GM21723 (cell line): ENCODE data around the gene RAB11FIP4.

Experiments
- ATAC-seq: cut with Tn5 transposase; IDR thresholded peaks from one replicate; pipeline ENCODE4 v1.9.1; 2021; ENCODE audit warnings: mild to moderate bottlenecking, moderate library complexity; ENCODE audit not compliant: unreplicated experiment

Gene RAB11FIP4

DNA sequence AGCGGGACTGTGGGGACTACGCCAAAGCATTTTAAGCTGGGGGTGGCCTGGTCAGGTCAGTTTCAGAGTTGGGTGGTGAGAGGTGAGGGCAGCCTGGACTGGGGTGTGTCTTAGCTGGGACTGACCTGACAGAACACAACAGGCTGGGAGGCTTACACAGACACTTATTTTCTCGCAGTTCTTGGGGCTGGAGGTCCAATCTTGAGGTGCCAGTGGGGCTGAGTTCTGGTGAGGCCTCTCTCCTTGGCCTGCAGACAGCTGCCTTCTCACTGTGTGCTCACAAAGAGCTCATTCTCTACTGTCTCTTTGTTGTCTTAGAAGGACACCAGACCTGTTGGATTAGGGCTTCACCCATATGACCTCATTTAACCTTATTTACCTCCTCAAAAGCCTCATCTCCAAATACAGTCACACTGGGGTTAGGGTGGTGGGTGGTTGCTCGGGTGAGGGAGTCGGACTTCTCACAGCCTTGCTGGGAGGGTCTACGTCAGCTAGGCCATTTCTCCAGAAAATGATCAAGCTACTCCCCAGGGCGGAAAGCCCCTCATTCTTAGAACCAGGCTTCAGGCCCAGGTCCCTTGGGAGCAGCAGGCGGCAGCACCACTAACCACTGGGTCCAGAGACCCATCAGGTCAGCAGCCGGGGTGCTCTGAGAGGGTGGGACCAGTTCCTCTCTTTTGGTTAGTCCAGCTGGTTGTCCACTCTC lies 149.3 kb downstream of the RAB11FIP4 start:
- no peak for ATAC-seq

DNA sequence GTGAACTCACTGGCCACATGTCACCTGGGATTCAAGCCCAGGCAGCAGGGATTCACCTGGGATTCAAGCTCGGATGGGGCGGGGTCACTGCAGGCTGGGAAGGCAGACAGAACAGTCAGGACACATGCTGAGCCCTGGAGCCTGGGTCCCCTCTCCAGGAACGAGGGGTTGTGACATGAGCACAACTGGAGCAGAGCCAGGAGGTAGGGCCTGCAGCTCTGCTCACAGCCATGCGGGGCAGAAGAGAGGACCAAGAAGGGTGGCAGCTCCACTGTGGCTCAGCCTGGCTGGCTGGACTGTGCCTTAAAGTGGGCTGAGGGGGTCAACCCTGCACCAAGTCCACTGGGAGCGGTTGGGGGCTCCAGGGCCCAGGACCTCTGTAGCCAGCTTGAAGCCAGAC lies 150.1 kb downstream of the RAB11FIP4 start:
- ATAC-seq, result no peak

DNA sequence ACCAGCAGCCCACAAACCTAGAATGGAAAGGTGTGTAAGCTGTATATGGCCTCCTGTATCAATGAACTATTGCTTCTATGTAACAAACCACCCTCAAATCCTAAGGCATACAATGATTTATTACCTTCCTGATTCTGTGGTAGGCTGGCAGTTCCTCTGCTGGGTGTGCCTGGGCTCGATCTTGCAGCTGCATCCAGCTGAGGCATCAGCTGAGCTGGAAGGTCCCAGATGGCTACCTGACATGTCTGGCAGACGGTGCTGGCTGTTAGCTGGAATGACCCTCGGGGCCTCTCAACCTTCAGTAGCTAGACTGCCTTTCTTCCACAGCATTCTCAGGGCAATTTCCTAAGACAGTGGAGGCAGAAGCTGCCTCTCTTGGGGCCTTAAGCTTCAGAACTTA lies 152.7 kb downstream of the RAB11FIP4 start:
- no peak for ATAC-seq

GRCh38 chr17:31546650-31547049 lies 155.2 kb downstream of the RAB11FIP4 start:
- no peak for ATAC-seq

- ATAC-seq, result no peak
Measured at GRCh38 chr17:31548709-31549108, 157.2 kb downstream of the RAB11FIP4 start.

- peak; percentile 16 for ATAC-seq
Measured at GRCh38 chr17:31549121-31549524, 157.6 kb downstream of the RAB11FIP4 start.

GRCh38 chr17:31549525-31550388 lies 158.3 kb downstream of the RAB11FIP4 start:
- ATAC-seq, result peak; percentile 74

DNA sequence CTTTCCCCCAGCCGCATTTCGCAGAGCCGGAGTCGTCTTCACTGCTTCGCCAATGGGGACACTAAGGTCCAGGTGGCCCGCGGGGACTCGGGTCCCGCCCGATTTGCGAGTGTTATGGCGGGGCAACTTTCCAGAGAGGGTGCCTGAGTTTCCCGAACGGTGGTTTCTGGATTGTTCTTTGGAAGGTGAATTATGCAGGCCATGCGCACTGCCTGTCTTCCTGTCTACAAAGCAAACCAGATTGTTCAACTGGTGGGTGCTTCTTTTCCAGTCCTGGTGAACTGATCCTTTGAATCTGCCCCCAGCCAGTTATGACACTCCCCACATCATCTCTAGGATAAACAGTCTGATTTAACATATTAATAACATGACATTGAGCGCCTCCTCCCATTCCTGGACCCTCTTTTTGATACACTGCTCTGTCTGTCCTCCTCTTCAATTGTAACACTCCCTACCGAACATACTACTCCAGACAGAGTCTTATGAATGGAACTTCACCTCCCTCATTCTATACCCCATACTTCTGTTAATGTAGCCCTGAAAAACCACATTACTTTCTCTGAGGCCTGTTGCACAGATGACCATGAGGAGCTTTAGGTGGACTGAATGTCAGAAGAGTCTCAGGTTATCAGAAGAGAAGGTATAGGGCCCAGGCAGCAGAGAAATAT lies 159.0 kb downstream of the RAB11FIP4 start:
- ATAC-seq, result peak; percentile 6

DNA sequence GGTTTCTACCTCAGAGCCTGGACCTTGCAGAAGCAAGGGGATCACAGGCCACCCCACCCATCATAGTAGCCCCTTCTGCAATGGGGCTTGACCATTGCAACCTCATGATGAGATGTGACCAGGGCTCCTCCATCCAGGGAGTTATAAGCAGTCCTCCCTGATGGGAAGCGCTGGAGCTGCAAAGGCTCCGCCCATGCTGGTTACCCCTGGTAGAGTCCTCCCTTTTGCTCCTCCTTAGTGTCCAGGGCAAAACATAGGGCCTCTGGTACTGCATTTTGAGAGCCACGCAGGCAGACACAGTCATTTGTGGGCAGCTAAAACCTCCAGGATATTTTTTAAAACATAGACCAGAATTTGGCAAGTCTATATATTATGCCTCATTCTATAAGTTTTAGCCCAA lies 161.1 kb downstream of the RAB11FIP4 start:
- ATAC-seq, result no peak

DNA sequence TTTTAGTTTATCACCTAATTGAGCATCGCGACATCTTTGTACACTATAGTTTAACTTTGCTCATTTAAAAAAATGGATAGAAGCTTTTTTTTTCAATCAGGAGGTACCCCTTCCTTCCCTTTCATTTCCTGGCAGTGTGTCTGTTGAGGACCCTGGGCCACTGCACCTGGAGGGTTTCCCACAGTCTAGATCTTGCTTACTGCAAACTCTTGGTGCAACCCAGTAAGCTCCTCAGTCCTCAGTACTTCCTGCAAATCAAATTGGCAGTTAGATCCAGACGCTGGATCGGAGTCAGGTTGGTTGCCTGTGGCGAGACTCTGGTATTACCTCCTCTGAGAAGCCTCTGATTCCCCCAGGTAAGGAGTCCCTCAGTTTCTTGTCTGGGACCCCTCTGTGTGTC lies 162.0 kb downstream of the RAB11FIP4 start:
- no peak for ATAC-seq

- ATAC-seq, result no peak
Measured at GRCh38 chr17:31554930-31555329, 163.5 kb downstream of the RAB11FIP4 start.

DNA sequence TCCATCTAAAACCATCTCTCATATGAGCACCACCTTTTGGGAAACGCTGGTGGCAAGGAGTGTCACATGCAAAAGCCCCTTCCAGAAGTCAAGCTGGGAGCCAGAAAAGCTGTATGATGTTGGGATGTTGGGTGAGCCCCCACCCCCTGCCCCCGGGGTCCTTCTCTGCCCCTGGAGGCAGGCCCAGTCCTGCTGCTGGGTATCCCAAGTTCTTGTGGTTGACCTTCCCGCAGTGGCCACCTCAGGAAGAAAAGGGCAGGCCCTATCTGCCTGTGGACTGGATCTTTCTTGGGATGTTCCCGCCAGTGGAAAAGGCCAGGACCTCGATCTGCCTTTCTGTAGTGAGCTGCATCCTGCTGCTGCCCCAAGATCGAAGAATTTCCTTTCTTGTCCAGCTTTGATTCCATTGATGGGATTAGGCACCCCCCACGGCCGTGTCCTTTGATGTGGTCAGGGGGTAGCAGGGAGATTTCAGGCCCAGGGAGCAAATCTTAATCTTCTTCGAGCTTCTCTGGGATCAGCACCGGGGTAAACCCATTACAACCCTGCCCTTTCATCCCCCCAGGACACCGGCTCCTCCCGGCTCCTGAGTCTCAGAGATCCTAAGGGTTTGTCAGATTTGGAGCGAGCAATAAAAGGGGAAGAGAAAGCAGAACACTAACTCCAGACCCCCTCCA lies 165.6 kb downstream of the RAB11FIP4 start:
- ATAC-seq, result no peak

GRCh38 chr17:31558748-31559583 lies 167.5 kb downstream of the RAB11FIP4 start:
- ATAC-seq, result peak; percentile 65

DNA sequence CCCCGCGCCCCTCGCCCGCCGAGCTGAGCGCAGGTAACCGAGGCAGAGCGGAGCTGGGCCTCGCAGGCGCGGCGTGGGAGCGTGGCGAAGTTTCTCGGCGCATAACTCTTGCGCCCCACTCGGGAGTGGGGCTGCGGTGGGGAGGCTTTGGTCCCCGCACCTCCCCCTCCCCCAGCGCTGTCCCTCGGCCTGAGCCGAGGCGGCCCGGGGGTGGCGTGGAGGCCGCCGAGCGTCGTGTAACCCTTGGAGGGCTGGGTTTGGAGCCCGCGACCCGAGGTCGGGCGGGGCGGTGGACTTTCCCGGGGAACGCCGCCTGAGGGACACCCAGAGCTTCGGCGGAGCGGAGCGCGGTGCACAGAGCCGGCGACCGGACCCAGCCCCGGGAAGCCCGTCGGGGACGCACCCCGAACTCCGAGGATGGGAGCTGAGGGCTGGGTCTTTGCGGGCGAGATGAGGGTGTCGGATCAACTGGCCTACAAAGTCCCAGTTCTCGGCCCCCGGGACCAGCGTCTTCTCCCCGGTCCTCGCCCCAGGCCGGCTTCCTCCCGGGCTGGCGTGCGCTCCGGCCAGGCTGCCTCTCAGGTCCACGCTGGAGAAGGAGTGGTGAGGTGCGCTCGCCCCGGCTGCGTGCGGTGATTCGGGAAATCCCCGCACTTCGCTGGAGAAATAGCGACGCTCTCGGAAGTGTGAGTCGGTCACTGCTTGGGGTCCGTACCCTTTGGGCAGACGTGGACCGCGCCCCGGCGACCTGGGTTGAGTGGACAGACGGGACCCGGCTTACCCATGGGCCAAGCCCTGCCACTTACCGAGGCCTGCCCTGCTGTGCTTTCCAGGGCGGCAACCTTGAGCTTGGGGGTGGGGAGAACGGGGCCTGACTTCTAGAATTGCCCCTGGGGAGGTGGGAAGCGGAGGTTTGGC lies 168.4 kb downstream of the RAB11FIP4 start:
- ATAC-seq, result peak; percentile 10

GRCh38 chr17:31560616-31561235 lies 169.3 kb downstream of the RAB11FIP4 start:
- no peak for ATAC-seq

DNA sequence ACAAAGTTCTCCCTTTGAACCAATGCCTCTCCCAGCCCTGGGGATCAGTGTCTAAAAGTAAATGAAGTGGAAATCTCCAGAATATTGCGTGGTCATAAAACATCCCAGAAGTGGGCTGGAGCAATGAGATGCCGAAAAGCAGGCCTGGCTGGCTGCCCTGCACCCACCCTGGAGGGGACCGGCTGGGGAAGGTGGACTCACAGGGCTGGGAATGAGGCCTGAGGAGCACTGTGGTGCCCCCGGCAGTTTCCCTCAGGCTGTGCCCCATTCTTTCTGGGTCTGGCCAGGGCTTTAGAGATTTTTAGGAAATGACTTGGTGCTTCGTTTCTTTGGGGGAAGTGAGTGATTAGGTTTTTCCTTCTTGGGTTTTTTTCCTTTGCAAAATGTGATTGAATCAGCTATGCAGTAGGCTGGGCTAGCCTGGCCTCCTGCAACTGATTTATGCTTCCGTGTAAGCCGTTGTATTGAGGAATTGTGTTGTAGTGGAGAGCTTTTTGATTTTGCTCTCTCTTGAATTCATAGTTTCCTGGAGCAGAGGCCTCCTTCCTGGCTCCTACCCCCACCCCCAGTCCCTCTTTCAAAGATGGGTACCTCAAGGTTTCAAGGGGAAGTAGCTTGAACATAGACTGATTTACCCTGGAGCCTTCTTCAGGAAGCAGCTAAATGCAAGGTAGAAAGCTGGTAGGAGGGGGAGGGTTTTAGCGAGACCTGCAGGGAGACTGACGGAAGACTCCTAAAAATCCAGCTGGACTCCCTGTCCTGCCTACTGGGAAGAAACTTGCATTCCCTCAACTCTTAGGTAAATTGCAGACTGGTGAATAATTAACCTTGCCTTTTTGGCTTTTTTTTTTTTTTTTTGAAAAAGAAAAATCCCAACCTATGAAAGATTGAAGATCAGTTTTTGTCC lies 170.2 kb downstream of the RAB11FIP4 start:
- ATAC-seq, result no peak

DNA sequence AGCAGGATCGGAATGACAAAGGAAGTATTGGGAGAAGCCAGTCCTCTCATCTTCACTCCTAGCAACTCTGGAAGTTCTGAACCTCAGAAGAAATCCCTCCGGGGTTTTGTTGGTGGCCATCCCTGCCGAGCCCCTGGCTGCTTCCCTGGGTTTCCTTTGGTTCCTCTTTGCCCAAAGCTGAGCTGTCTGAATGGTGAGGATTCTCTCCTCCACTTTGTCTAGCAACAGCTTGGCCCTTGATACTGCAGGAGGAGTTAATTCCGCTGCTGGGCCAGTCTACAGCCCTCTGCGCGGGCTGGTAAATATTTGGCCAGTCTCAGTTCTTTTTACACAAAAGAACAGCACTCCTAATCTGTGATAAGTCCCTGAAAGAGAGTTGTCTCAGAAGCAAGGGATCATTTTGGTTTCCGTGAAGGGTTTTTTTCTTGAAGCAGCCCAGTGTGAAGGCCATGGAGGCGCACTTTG lies 170.9 kb downstream of the RAB11FIP4 start:
- ATAC-seq, result no peak

DNA sequence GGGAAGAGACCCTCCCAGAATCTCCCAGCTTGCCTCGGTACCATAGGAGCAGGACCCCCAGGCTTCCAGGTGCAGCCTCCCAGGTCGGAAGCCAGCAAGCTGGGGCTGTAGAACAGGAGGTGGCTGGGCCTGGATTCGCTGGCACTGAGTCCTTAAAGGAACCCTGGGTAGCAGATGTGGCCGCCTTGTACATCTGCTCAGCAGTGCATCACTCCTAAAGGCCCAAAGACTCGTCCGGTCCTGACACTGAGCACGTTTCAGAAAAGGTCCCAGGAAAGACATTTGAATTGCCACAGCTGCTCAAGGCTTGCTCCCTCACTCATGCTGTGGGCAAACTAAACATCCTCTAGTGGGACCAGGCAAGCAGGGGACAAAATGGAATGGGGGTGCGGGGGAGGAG lies 172.8 kb downstream of the RAB11FIP4 start:
- ATAC-seq, result no peak
